NCI-H1694 treated with DMSO at 0.1 percent for 48 hours (cell line): Measurements from ENCODE around the gene DAW1.

Experiments used
- DNase-seq: peaks from one replicate; lab custom pipeline; 2025; lab: John Stamatoyannopoulos, UW

The DAW1 gene

GRCh38 chr2:227862227-227862740 lies 9.1 kb upstream of the DAW1 start:
- peak; percentile 28 for DNase-seq

DNA sequence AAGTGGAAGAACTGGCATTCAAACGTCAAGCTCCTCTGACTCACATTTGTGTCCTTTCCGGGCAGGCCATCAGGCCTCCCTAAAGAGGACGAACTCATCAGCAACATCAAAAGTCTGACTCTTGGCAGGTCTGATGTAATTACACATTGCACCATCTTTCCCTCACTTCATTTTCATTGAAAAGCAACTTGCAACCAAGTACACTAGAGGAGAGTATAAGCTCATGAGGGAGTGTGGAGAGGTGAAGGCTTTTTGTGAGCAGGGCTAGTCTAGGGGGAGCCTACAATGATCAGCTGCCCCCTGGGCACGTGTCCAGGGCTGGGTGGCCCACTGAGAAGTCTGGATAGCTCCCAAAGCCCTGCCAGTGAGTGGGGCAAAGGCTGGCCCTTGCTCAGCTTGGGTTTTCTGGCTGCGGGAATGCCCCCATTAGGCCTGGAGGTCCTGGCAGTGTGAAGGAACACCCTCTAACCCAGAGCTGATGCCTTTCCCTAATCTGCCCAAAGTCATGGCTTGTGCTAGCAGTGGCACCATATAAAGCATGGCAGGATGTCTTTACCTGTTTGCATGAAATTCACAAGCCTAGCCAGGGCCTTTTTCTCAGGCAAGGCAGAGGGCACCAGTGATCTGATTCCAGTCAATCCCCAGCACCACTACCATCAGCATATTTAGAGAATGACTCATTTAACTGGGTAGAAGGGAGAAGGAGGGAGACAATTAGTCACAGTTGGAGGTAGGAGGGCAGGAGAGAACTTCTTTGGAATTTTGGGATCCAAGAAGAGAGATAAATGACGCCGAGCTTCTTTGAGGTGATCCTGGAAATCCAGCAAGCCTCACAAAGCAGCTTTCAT lies 8.5 kb upstream of the DAW1 start:
- DNase-seq = no peak

DNA sequence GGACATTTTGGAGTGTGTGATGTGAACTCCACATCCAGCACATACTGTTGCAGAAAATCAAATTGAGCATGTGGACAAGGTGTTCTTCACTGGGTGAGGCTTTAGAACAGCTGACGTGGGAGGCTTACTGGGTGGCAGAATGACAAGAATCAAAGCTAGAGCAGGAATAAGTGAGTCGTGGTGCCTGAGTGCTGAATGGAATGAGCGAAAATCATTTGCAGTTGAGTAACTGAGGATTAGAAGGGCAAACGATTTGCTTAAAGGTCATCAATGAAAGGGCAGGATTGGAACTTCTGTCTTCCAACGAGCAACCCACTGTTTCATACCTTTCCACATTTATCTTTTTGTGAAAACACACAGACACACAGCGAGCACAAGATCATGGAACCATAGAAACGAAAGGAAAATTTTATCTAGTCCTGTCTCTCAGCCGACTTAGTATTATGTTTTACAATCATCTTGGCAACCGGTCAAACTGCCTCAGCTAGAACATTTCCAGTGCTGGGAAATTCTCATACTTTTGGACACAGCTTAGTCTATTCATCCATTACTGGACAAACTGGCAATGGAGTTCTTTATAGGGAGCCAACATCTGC lies 7.2 kb upstream of the DAW1 start:
- no peak for DNase-seq

- no peak for DNase-seq
Observed at GRCh38 chr2:227865291-227865690, 6.1 kb upstream of the DAW1 start.

- DNase-seq = no peak
Observed at GRCh38 chr2:227867386-227867785, 4.0 kb upstream of the DAW1 start.

GRCh38 chr2:227870710-227871374 lies 589 bp upstream of the DAW1 start:
- DNase-seq = no peak

GRCh38 chr2:227872676-227873075 lies 1.2 kb downstream of the DAW1 start:
- no peak for DNase-seq

GRCh38 chr2:227876300-227876801 lies 4.9 kb downstream of the DAW1 start:
- DNase-seq = no peak

- no peak for DNase-seq
Observed at GRCh38 chr2:227877421-227878310, 6.2 kb downstream of the DAW1 start.

DNA sequence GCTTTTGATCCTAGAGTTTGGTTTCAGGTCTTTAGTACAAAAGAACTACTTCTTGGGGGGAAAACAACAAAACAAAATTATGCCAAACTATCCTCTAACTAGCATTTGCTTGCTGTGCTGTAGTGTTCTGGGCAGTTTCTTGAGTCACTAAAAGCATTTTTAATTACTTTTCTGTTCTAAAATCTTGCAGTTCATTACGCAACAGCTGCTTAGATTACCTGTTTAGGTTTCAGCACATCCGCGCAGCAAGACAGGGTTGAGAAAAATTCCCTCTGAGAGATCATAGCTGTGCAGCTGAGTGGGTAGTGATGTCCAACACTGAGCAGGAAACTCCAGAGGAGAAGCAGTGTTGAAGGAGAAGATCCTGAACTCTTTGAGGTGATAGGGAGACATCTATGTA lies 9.0 kb downstream of the DAW1 start:
- DNase-seq = no peak

GRCh38 chr2:227881866-227882517 lies 10.6 kb downstream of the DAW1 start:
- no peak for DNase-seq

DNA sequence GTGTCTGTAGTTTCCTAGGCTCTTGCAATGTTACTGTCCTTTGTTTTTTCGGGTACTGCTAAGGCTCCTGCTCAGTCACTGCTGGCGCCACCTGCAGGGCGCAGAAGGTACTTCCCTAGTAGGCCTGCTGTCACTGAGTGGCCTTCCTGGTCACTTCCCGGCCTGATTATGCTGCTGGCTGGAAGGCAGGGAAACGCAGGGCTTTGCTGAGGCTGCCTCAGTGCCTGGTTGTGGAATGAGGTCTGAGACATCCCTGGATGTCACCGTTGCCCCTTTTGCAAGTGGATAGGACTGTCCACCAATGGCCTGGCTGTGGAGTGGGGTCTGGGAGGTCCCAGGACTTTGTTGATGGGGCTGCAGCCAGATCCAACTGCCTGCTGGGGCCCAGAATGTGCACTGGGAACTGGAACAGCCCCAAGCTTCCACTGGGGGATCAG lies 13.1 kb downstream of the DAW1 start:
- DNase-seq = peak; percentile 24

DNA sequence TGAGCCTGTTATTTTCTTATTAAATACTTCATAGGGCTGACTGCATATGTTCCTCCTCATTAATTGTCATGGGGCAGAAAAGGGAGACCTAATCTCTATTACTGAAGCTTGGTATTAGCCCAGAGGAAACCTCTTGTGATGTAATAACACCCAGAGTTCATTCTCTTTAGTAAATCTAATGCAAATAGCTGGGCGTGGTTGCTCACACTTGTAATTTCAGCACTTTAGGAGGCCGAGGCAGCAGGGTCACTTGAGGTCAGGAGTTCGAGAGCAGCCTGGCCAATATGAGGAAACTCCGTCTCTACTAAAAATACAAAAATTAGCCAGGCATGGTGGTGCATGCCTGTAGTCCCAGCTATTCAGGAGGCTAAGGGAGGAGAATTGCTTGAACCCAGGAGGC lies 14.7 kb downstream of the DAW1 start:
- DNase-seq = no peak

- no peak for DNase-seq
Observed at GRCh38 chr2:227888289-227888688, 16.9 kb downstream of the DAW1 start.

DNA sequence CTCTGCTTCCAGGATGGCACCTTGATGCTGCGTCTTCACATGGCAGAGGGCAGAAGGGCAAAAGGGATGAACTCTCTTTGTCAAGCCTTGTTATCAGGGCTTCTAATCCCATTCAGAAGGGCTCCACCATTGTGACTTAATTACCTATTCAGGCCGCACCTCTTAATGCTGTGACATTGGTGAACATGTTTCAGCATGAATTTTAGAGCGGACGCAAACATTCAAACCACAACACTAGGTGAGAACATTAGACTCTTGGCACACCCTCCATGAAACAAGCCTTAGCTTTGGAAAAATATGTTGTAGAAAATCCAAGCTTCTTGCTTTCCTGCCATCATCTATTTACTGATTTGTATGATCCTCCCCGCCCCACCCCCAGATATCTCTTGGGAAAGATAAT lies 17.9 kb downstream of the DAW1 start:
- no peak for DNase-seq

DNA sequence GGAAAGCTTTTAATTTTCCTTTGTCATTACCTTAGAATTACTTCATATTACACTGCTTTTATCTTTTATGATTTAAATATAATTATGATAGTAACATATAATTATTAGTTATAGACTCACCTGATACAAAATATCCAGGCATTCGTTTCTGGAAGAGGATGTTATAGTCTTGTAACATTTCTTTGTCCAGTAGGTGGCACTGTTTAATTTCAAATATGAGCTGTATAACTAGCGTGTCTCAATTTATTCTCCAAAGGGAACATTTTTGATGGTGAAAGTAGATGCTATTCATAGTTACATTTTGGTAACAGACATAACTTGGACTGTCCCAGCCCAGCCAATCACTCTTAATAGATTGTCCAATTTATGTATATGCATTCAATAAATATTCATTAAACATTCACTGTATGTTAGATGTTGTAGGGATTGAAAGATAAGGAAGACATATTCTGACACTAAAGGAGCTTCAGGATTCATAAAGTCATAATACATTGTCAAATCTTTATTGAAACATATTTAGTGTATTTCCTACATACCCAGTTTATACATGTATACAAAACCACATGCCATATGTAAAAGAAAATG lies 19.2 kb downstream of the DAW1 start:
- DNase-seq = peak; percentile 63

- DNase-seq = no peak
Observed at GRCh38 chr2:227891673-227892072, 20.2 kb downstream of the DAW1 start.

GRCh38 chr2:227903381-227903780 lies 31.9 kb downstream of the DAW1 start:
- DNase-seq = no peak

GRCh38 chr2:227906991-227907390 lies 35.6 kb downstream of the DAW1 start:
- no peak for DNase-seq

DNA sequence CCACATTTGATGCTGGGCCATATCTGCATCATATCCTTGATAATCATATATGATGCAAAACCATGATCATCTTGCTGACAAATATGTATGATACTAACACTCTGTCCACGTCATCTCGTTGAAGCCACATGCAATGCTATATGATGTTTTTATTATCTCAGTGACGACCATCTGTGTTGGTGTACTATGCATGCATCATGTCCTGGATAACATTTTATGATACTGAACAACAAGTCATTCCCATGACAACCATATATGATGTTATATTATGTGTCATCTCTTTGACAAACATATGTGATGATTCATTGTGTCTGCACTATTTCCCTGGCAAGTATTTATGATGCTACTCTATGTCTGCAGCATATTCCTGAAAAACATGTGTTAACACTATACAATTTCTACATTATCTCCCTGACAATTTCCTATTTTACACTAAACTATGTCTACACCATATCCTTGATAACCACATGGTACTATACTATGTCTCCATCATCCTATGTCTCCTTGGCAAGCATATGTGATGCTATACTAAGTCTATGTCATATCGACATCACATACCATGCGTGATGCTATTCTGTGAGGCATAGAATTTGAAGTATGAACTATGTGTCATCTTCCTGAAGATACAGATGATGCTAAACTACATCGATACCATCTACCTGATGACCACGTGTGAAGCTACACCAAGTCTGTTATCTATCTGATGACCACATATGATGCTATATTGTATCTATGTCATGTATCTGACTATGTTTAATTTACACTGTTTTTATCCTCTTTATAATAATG lies 37.0 kb downstream of the DAW1 start:
- DNase-seq = no peak
